Stimulated activated CD4-positive, alpha-beta T cell treated with anti-CD3 and anti-CD28 coated beads, Interleukin-4, amount 100 ng/mL, for 48 hours (primary cell): Measurements from ENCODE around the gene LYZ.

ENCODE experiments used
- DNase-seq, 2 donors: peaks; one replicate each; pipeline ENCODE4 v3.0.0-alpha.2; 2020; ENCODE audit warnings: low read depth in 2 of 2

LYZ gene

DNA sequence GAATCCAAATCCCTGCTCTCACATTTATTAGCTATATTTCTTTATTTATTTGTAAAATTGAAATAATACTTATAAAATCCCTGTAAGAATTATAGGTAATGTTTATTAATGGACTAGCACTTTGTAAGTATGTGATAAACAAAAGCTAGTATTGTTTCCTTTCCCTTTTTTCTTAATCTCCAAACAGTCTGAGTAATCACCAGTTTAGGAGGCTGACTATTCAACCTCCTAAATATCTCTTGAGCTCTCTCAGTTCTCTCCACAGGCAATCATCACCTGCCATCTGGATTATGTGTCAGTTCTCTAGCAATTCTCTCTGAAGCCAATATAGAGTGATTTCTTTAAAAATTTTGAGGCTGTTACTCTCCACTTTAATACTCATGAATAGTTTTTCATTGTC, 9.2 kb upstream of the LYZ start:
- no peak for DNase-seq

DNA sequence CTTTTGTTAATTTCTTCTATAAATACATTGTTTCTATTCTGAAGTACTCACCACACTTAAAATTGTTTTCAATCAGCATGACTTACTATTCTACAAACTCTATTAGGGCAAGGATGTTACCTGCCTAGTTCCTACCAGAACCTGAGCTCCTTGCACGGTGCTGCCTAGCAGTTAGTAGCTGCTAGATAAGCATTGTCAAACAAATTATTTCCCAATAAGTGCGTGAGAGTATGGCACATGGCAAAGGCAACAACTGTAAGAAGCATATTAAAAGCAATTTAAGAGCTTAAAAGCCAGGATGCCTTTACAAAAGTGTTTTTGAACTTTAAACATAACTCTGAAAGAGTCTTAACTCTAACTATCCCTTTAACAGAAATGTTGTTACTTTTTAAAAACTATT, 8.2 kb upstream of the LYZ start:
- DNase-seq: no peak

DNA sequence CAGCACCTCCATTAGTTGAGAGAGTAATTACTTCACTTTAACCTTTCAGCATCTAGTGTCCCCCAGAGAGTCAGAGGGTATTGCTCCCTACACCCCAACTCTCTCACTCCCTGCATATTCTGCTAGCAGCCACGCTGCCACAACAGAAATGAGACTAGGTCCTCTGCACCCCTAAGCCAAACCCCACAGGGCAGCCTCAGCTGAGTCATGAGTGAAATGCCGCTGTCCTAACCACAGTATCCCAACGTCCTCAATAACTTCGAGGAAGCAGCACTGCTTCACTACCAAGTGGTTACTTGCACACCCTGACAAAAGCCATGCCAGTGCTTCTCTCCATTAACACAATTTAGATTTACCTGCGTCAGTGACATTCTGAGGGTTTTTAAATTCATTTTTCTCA, 6.9 kb upstream of the LYZ start:
- no peak for DNase-seq

DNA sequence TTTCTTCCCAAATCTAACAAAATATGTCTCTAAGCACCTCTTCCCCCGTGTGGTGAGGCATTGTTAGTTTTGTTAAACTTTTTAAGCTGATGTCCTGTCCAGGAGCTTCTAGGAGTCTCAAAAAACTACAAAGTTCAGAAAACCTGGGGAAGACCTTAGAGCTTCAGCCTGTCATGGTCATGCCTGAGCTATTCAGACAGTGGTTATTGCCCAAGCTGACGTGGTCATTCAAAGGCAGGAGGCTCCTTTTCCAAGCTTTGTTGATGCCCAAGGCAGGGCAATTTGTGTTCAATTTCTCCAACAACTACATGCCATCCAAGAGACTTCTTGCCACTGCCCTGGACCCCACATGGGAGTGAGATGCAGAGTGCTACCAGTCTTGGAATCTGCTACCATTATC, 5.8 kb upstream of the LYZ start:
- DNase-seq: no peak

DNA sequence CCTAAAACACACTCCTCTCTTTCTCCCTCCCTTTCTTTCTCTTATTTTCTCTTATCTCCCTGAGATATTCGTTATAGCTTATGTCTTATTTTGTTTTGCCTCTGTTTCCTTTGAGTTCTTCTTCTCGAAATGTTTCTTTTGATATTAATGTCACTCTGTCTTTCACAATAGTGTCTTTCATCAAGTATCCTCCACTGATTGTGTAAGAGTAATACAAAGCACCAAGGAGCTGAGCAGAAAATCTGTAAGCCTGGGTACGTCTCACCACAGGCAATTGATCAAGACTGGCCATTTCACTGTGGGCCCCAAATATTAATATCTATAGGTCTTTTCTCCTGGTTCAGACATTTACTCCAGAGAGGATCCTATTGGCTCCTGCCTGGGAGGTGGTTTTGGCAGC, 4.8 kb upstream of the LYZ start:
- DNase-seq: no peak

DNA sequence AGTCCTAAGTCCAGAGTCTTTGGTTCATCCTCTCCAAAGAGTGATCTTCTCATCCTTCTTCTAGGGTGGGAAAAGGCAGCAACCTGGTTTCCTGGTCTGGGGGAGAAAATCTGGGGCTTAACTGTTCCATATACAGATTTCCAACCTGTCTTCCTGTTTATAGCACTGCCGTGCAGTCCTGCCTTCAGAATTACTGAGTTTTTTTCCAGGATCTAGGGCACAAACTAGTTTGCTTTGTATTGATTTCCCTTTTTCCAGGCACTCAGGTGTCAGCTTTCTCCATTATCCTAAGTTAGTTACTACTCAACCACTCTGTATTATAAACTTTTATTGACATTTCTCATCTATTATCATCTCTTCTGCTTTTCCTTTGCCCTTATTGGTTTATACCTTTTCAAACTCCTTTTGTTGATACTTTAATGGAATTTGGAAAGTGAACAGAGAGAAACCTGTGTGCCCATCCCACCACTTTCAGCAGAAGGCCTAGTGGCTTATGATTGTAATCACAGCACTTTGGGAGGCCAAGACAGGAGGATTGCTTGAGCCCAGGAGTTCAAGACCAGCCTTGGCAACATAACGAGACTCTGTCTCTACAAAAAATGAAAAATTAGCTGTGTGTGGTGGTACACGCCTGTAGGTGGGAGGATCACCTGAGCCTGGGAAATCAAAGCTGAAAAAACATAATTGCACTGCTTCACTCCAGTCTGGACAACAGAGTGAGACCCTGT, 4.1 kb upstream of the LYZ start:
- DNase-seq: no peak

DNA sequence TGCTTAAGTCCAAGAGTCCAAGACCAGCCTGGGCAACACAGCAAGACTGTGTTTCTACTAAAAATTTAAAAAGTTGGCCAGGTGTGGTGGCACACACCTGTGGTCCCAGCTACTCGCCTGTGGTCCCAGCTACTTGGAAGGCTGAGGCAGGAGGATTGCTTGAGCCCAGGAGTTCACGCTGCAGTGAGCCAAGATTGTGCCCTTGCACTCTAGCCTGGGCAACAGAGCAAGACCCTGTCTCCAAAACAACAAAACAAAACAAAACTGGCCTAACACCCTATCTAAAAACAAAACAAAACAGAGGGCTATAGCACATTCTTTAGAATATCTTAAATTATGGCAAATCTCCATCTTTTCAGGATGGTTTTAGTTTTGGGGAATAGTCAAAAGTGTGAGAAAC, 3.1 kb upstream of the LYZ start:
- no peak for DNase-seq

DNA sequence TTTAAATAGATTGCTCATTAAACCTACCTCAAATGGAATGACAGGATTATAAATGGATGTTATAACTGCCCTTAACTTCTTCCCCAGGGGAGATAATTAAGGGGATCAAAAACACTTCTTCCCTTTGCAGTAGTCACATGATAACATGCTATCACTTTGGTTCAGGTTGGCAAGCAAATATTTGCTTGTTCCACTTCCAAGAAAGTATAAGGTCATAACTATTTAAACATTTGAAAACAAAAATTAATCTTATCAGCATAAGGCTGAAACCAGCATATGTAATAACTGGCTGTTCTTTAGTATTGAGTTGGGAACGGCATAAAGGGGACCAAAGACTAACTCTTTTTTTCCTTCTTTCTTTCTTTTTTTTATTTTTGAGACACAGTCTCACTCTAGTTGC, 2.4 kb upstream of the LYZ start:
- no peak for DNase-seq

DNA sequence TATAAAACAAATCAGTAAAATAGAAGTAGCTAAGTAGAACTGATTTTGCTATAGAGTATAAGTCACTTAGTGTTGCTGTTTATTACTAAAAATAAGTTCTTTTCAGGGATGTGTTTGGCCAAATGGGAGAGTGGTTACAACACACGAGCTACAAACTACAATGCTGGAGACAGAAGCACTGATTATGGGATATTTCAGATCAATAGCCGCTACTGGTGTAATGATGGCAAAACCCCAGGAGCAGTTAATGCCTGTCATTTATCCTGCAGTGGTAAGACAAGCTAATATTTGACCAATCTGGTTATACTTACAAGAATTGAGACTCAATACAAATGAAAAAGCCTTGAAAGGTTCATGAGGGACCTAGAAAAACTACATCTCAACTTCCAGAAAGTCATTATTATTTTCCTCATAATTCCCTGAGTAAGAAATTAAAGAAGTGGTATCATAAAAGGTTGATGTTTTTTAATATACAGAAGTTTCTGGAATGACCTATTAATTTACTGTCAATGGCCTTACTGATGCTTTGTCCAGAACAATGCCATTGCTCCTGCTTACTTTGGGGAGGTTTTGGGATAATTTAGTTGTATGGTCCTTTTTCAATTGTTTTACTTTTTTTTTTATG, 1.9 kb downstream of the LYZ start:
- no peak for DNase-seq

DNA sequence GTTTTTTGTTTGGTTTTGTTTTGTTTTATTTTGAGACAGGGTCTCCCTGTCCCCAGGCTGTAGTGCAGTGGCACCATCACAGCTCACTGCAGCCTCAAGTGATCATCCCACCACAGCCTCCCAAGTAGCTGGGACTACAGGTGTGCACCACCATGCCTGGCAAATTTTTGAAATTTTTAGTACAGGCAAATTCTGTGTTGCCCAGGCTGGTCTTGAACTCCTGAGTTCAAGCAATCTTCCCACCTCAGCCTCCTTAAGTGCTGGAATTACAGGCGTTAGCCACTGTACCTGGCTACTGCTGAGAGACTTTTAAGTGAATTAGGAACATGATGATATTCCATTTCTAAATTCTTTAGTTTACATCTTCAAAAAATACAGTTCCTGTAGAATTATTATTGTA, 2.6 kb downstream of the LYZ start:
- no peak for DNase-seq

DNA sequence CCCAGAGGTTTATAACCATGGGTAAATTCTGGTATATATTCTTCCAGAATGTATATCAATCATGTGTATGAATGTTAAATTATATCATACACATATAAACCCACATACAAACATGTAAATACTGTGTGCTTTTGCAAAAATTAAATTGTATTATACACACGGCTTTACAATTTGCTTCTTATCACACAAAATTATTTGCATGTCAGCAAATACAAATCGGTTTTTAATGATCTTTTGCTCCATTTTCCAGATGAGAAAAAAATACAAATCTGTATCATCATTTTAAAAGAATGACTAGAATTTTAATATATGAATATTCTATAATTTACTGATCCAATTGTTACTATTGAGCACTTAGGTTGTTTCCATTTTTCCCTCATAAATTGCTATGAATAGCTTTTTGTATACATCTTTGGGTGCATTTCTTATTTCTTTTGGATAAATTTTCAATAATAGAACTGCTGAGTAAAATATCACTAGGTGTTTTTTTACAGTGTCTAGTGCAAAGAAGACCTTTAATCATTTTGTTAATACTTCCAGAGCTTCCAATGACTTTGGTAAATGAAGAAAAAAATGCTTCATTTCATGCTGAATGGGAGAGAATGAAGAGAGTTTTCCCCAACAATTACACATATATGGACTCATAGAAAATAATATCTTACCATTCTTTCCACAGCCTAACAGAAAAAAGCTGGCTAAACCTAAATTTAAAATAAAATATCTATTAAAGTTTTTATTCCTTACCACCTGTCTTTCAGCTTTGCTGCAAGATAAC, 3.5 kb downstream of the LYZ start:
- DNase-seq: no peak

DNA sequence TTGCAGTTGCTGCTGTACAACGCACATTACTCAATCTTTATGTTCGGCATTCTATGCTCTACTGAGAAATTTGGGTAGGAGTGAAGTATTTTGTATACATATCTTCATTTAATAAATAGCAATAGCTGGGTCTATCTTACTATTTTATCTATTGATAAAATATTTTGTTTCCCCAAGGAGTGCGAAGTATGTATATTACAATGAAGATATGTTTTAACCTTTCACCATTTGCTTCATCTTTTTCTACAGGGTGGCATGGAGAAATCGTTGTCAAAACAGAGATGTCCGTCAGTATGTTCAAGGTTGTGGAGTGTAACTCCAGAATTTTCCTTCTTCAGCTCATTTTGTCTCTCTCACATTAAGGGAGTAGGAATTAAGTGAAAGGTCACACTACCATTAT, 4.7 kb downstream of the LYZ start:
- DNase-seq: no peak

DNA sequence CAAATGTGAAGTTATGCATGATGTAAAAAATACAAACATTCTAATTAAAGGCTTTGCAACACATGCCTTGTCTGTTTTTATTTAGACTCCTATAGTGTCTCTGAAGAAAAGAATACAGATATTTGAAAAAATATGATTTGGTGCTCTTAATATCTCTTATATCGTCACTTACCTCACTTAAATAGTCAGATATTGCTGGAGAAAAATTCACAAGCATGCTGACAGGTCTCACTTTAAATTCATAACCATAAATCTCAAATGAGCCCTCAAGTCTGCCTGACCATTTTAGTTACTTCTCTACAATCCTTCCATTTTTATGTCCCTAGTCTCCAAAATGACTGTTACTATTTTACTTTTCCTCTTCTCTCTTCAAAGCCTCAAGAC, 6.0 kb downstream of the LYZ start:
- no peak for DNase-seq

DNA sequence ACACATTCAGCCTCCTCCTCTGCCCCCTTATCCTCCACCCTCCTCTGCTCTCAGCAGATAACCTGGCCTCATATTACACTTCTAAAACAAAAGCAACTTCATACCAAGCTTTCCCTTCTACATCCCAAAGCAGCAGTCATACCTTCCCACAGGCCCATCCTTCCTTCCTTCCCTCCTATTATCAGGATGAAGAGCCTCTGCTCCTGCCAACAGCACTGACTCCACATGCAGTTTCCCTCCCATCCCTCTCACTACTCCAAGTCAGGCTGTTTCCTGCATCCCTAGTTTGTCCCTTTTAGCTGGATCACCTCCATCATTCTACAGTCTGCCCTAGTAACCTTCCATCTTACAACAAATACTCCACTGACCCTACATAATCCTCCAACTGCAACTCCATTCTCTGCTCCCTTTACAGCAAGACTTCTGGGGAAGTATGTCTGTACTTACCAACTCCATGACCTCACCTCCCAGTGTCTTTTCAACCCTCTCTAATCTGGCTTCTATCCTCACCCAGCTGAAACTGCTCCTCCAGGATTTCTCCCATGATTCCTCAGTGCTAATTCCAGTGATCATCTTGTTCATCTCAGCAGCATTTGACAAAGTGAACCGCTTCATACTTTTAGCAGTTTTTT, 6.5 kb downstream of the LYZ start:
- no peak for DNase-seq

DNA sequence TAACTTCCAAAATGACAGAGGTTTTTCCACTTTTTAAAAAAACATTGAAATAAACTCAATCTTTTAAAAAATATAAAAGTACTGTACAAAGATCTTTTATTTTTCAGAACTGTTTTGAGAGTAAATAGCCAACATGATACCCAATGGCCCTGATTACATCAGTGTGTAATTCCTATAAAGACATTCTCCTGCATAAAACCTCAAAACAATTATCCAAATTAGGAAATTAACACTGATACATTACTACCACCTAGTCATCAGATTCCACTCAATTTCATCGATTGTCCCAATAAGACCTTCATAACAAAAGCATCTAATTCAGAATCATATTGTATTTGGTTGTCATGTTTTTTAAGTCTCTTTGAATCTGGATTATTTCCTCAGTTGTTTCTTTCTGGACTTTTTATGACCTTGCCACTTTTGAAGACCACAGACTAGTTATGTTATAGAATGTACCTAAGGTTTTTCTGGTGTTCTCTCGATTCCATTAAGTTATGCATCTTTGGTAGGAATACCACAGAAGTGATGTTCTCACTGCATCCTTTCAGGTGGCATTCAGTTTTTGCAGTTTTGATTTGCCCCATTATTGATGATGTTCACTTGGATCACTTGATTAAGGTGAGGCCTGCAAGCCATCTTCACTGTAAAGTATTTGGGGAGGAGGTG, 7.3 kb downstream of the LYZ start:
- no peak for DNase-seq

DNA sequence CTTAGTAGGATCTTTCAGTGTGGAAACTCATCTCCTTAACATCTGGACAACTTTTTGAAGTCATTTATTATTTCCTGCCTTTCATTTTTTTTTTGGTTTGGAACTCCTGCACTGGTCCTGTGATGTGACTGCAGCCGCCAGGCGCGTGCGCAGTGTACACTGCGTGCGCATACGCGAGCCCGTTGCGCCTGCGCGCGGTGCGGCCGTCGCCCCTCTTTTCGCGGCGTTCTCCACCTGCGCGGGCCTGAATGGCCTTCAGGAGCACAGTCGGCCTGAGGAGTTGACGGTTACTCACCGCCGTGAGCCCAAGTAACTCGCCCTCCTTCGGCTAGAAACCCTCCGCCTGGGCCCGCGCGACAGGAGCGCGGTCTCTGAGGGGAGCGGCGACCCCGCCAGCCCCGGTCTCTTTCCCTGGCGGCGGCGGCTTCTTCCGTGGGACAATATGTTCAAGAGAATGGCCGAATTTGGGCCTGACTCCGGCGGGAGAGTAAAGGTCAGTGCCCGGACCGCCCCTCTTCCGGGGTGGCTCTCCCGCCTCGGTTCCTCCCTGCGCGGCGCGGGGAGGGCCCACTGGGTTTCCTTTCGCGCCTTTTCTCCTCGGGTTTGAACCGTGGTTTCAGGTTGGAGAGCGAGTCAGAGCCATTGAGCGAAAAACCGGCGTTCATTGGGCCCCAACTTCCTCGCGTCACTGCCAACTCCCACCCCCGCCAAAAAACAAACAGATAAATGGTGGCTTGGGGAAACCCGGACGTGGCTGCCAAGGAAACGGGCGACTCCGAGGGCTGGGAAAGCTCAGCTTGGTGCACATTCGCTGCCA, 11.6 kb downstream of the LYZ start, which contains the start of gene YEATS4:
Gene YEATS4 (plus strand): TSS at position 213 of the 817 bp plus-strand sequence. CDS start 230 bp downstream, at position 443.
- DNase-seq: peak; percentile 74 to 86

DNA sequence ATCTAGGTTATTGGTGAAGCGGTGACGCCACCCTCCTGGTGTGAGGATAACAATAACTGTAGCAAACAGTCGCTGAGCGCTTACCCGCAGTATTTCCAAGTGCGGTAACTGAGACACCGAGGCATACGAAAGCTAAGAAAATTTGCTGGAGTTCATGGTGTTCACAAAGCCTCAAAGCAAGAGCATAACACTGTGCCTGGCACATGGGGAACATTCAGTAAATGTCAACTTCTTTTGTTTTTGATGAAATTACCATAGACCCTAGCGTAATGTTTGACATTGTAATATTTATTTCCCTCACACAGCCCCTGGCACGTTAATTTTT, 12.1 kb downstream of the LYZ start:
- DNase-seq: no peak

DNA sequence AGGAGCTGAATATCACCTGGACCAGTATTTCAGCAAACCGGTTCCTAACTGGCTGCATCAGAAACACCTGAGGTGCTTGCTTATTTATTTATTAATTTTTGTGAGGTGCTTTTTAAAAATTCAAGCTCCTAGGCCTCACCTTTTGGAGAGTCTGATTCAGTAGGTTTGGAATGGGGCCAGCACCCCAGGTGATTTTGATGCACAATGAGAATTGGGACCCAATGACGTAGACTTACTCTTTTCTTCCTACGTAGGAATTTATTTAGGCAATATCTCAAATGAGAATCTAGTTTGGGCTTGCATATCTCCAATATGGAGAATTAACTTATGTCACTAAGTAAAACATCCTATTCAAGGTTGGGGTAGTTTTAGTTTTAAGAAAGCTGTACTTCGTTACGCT, 18.6 kb downstream of the LYZ start:
- no peak for DNase-seq

DNA sequence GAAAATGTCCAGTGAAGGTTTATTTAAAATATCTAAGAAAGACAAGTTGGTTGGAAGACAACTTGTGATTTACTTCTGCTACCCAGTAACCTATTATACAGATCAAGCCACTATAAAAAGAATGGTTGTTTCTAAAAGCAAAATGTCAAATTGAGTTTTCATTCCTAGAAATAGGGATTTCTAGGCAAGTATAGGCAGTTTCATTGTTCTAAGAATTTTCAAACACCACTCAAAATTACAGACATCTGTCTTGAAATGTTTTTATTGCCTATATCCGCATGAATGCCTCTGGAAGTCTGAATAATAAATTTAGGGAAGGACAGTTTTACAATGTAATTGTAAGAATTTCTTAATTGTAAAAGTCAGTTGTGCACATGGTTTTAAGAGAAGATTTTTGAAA, 20.0 kb downstream of the LYZ start:
- no peak for DNase-seq

DNA sequence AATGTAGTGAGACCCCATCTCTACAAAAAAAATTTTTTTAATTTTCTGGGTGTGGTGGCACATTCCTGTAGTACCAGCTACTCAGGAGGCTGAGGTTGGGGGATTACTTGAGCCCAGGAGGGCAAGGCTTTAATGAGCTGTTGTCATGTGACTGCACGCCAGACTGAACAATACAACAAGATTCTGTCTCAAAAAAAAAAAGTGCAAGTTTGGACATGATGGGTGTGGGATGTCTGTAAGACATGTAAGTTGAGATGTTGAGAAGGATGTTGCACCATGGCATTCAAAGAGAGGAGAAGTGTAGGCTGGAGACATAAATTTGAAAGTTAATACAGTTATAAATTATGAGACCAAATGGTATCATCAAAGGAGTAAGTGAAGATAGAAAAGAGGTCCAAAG, 34.9 kb downstream of the LYZ start:
- DNase-seq: no peak

DNA sequence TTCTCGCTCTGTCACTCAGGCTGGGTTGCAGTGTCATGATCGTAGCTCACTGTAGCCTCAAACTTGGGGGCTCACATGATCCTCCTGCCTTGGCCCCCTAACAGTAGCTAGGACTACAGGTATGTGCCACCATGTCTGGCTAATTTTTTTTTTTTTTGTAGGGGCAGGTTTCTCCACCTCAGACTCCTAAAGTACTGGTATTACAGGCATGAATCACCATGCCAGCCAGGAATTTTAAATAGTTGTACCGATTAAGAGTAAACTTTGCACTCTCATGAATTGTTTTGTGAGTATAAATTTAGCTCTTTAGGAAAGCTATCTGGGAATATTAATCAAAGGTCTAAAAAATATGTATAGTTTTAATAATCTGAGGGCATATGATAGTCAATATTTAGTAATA, 36.9 kb downstream of the LYZ start:
- DNase-seq: no peak
